Upper lobe of left lung (tissue), 6 donors: ENCODE data around the gene GOLGA6L9. TPM values are rescaled to one million over a fixed set of nuclear protein-coding genes. Genes with fewer than 3 reads are reported as not detected.
"Not testable (repeated sequence)": the region's sequence is repeated elsewhere in the genome, so short reads cannot be mapped to it uniquely, and the experiment has no call there.

ENCODE experiments used
- ATAC-seq, 2 donors: fragments of 200-7000 bp; cut with Tn5 transposase; one replicate each; pipeline ENCODE4 v1.9.1; 2022; ENCODE audit warnings: mild to moderate bottlenecking in 2 of 2, moderate library complexity in 2 of 2; ENCODE audit not compliant: low FRiP score in 2 of 2
- DNase-seq, 2 donors: peaks; one replicate each; pipeline ENCODE4 v3.0.0-alpha.2; 2019 to 2020
- H3K27ac ChIP-seq, 4 donors: fragments of 200-600 bp; sonication (generic); one replicate each; pipeline ENCODE4 v1.5.1; 2016 to 2019
- H3K27me3 ChIP-seq, 4 donors: fragments of 200-600 bp; sonication (generic); one replicate each; pipeline ENCODE4 v1.5.1; 2017 to 2019
- H3K36me3 ChIP-seq, 4 donors: fragments of 200-600 bp; sonication (generic); one replicate each; pipeline ENCODE4 v1.5.1; 2016 to 2019
- H3K4me1 ChIP-seq, 4 donors: fragments of 200-600 bp; sonication (generic); one replicate each; pipeline ENCODE4 v1.5.1; 2018 to 2019
- H3K4me3 ChIP-seq, 4 donors: fragments of 200-600 bp; sonication (generic); one replicate each; pipeline ENCODE4 v1.5.1; 2017 to 2019; ENCODE audit warnings: mild to moderate bottlenecking in 2 of 4, moderate library complexity in 1 of 4
- H3K9me3 ChIP-seq, 4 donors: fragments of 200-600 bp; sonication (generic); one replicate each; pipeline ENCODE4 v1.5.1; 2018 to 2019
- EP300 ChIP-seq, 4 donors: sonication (generic); formaldehyde crosslinking; IDR thresholded peaks; one replicate each; pipeline ENCODE4 v1.5.1; 2017; ENCODE audit warnings: antibody characterized with exemption in 4 of 4, control low read depth in 2 of 4
- POLR2A ChIP-seq, 4 donors: fragments of 450-650 bp; IDR thresholded peaks; one replicate each; pipeline ENCODE4 v1.5.1; 2016 to 2017; ENCODE audit warnings: antibody characterized with exemption in 4 of 4, mild to moderate bottlenecking in 2 of 4
- POLR2AphosphoS5 ChIP-seq, 2 donors: sonication (generic); formaldehyde crosslinking; IDR thresholded peaks; one replicate each; pipeline ENCODE4 v1.5.1; 2017; ENCODE audit warnings: antibody characterized with exemption in 2 of 2
- WGBS, 2 donors: methylation state at CpG; one replicate each; pipeline ENCODE4 v1.1.5; 2017 to 2018; 5-methylcytosine and 5-hydroxymethylcytosine counted together
- total RNA-seq, 6 donors: library from RNA; depleted of rRNA in 4 of 6; stranded (reverse); fragments of >200 nt in 4 of 6; gene quantifications; one replicate each; pipeline versions ENCODE4 v1.1.0 to v1.2.1, GENCODE V29; 2016 to 2021
- TF ChIP-seq, protein P1 (sequence below), 6 experiments: fragments of 450-650 bp in 4 of 6; fragments of 200-600 bp in 2 of 6; sonication (generic) in 2 of 6; IDR thresholded peaks; one replicate each; pipeline ENCODE4 v1.5.1; 2016 to 2019; ENCODE audit warnings: antibody characterized with exemption in 6 of 6
- donor health status: DM: no; HTN: no; CAD: no; lungs with moderate emphysema.
- donor health status: DM: no; HTN: yes; CAD: no; lungs with severe emphysema.

The GOLGA6L9 gene
- total RNA-seq, 6 donors from 2014 or later: 2.9 to 83.8 (median 6.3) TPM

- no CpG with 5 or more reads among the region's 1 CpG for WGBS, 2 donors
- Histone ChIP-seq H3K36me3 (no peaks in the 10 kb centered on the region), H3K4me1 (no peaks in the 10 kb centered on the region), H3K4me3 (no peak overlapping the region), H3K9me3 (no peaks in the 10 kb centered on the region), H3K27ac (no peak overlapping the region), H3K27me3 (no peaks in the 10 kb centered on the region)
- ATAC-seq: no peak
- no peak for DNase-seq
- TF ChIP-seq POLR2A (IDR thresholded peaks at IDR 0.05): no peak
- TF ChIP-seq, protein P1, sequence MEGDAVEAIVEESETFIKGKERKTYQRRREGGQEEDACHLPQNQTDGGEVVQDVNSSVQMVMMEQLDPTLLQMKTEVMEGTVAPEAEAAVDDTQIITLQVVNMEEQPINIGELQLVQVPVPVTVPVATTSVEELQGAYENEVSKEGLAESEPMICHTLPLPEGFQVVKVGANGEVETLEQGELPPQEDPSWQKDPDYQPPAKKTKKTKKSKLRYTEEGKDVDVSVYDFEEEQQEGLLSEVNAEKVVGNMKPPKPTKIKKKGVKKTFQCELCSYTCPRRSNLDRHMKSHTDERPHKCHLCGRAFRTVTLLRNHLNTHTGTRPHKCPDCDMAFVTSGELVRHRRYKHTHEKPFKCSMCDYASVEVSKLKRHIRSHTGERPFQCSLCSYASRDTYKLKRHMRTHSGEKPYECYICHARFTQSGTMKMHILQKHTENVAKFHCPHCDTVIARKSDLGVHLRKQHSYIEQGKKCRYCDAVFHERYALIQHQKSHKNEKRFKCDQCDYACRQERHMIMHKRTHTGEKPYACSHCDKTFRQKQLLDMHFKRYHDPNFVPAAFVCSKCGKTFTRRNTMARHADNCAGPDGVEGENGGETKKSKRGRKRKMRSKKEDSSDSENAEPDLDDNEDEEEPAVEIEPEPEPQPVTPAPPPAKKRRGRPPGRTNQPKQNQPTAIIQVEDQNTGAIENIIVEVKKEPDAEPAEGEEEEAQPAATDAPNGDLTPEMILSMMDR (IDR thresholded peaks at IDR 0.05): no peak
- TF ChIP-seq POLR2AphosphoS5 (IDR thresholded peaks at IDR 0.05): no peak
- TF ChIP-seq EP300 (IDR thresholded peaks at IDR 0.05): no peak
Measured at GRCh38 chr15:82398785-82399184, 30.8 kb upstream of the GOLGA6L9 start.

- ATAC-seq, H3K4me1 ChIP-seq, H3K27me3 ChIP-seq, H3K27ac ChIP-seq, H3K36me3 ChIP-seq, H3K4me3 ChIP-seq, DNase-seq, H3K9me3 ChIP-seq: not testable (repeated sequence)
- 82 to 92% methylated on average over 5 of the region's 5 CpGs for WGBS, 2 donors
Measured at GRCh38 chr15:82399366-82400103, 30.1 kb upstream of the GOLGA6L9 start.

- H3K36me3 ChIP-seq, H3K27ac ChIP-seq, H3K9me3 ChIP-seq, ATAC-seq, H3K4me3 ChIP-seq, DNase-seq, H3K27me3 ChIP-seq, H3K4me1 ChIP-seq: not testable (repeated sequence)
- 91 to 96% methylated on average over 6 of the region's 6 CpGs for WGBS, 2 donors
Measured at GRCh38 chr15:82401918-82402317, 27.7 kb upstream of the GOLGA6L9 start.

DNA sequence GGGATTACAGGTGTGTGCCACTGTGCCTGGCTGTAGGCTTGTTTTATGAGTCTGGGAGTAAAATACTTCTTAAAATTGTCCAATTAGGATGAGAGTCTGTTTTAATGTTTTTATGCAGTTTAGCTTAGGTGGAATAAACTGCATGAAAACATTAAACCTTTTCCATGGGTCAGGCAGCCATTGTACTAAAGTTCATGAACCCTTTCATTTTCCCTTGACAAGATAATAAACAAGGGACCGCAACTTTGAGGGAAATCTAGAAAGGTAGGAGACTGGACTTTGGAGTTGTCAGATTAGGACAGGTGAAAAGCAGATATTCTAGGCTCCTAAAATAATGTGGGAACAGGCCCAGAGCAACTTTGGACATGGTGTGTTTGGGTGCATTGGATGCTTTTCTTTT lies 27.3 kb upstream of the GOLGA6L9 start:
- not testable (repeated sequence) for H3K36me3 ChIP-seq, H3K27me3 ChIP-seq, ATAC-seq, DNase-seq, H3K4me3 ChIP-seq, H3K9me3 ChIP-seq, H3K27ac ChIP-seq, H3K4me1 ChIP-seq
- WGBS, 2 donors: 92 to 94% methylated on average over 1 of the region's 1 CpG

DNA sequence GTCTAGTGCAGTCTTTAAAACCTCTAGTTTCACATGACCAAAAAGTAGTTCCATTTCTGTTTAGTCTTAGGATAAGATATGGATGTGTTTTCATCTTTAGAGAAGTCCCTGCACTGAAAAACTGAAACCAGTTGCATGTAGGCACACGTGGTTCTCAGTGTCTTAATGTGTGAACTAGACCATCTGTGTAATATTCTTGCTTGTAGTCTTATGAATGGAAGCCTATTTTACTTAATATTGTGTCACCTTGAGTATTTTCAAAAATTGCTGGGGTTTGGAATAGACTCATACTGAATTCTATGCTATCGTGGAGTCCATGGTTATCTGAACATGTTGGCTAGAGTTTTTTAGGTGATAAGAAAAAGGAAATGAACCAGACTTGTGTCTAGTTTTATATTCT lies 23.4 kb upstream of the GOLGA6L9 start:
- not testable (repeated sequence) for H3K4me3 ChIP-seq, H3K9me3 ChIP-seq, H3K36me3 ChIP-seq, DNase-seq, H3K27ac ChIP-seq, H3K27me3 ChIP-seq, ATAC-seq, H3K4me1 ChIP-seq
- WGBS, 2 donors: 71 to 84% methylated on average over 2 of the region's 2 CpGs

GRCh38 chr15:82410306-82410705 lies 19.3 kb upstream of the GOLGA6L9 start:
- 75 to 76% methylated on average over 4 of the region's 4 CpGs for WGBS, 2 donors
- H3K9me3 ChIP-seq, H3K4me1 ChIP-seq, H3K36me3 ChIP-seq, DNase-seq, H3K27ac ChIP-seq, ATAC-seq, H3K27me3 ChIP-seq, H3K4me3 ChIP-seq: not testable (repeated sequence)

- not testable (repeated sequence) for H3K36me3 ChIP-seq, H3K9me3 ChIP-seq, DNase-seq, H3K4me1 ChIP-seq, ATAC-seq, H3K27me3 ChIP-seq, H3K4me3 ChIP-seq, H3K27ac ChIP-seq
- 92 to 98% methylated on average over 1 of the region's 1 CpG for WGBS, 2 donors
Measured at GRCh38 chr15:82411595-82411994, 18.0 kb upstream of the GOLGA6L9 start.

GRCh38 chr15:82414525-82415191 lies 15.0 kb upstream of the GOLGA6L9 start:
- 57 to 75% methylated on average over 6 of the region's 6 CpGs for WGBS, 2 donors
- TF ChIP-seq, protein P1 (IDR thresholded peaks at IDR 0.05): peak in 1 of 6 experiments; percentile 16
- DNase-seq: not testable (repeated sequence)

GRCh38 chr15:82420516-82420915 lies 9.1 kb upstream of the GOLGA6L9 start:
- not testable (repeated sequence) for DNase-seq, H3K4me1 ChIP-seq, H3K9me3 ChIP-seq, H3K27ac ChIP-seq, H3K27me3 ChIP-seq, ATAC-seq, H3K36me3 ChIP-seq, H3K4me3 ChIP-seq
- WGBS, 2 donors: 97 to 100% methylated on average over 2 of the region's 2 CpGs

More at GRCh38 chr15:82414525-82415191, 15.0 kb upstream of the GOLGA6L9 start:
- H3K36me3 ChIP-seq, H3K4me3 ChIP-seq, H3K27me3 ChIP-seq, H3K27ac ChIP-seq, H3K9me3 ChIP-seq, ATAC-seq, H3K4me1 ChIP-seq: not testable (repeated sequence)

- no CpG with 5 or more reads among the region's 1 CpG for WGBS, 2 donors
- H3K27me3 ChIP-seq, H3K27ac ChIP-seq, ATAC-seq, H3K9me3 ChIP-seq, H3K4me3 ChIP-seq, H3K4me1 ChIP-seq, H3K36me3 ChIP-seq, DNase-seq: not testable (repeated sequence)
Measured at GRCh38 chr15:82420966-82421365, 8.7 kb upstream of the GOLGA6L9 start.

DNA sequence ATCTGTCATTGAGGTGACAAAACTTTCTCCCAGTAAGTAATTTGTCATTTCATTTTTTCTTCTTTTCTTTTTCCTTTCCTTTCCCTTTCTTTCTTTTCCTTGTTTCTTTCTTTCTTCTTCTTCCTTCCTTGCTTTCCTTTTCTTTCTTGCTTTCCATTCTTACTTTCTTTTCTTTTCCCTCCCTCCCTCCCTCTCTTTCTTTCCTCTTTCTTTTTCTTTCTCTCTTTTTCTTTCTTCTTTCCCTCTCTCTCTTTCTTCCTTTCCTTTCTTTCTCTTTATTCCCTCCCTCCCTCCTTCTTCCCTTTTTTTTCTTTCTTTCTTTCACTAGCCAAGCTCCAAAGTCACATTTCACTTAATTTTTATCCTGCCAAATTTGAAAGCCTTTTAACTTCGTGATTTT lies 2.5 kb upstream of the GOLGA6L9 start:
- DNase-seq, H3K4me1 ChIP-seq: not testable (repeated sequence)
- 76% methylated on average over 1 of the region's 1 CpG; no CpG with 5 or more reads in 1 of the 2 donors for WGBS, 2 donors

More for the DNA sequence above, 2.5 kb upstream of the GOLGA6L9 start:
- not testable (repeated sequence) for H3K4me3 ChIP-seq, H3K9me3 ChIP-seq, H3K27me3 ChIP-seq, ATAC-seq, H3K27ac ChIP-seq, H3K36me3 ChIP-seq
